RWPE2 (cell line): ENCODE data around the gene DMD.

Experiments used
- ATAC-seq: fragments of 200-7000 bp; cut with Tn5 transposase; 3 replicates; pipeline ENCODE4 v1.9.1; 2021; ENCODE audit warnings: low read depth
- DNase-seq: peaks from one replicate; pipeline ENCODE4 v3.0.0-alpha.2; 2020; ENCODE audit warnings: low spot score
- H3K27ac ChIP-seq: fragments of 450-650 bp; 2 replicates; pipeline ENCODE4 v1.5.1; 2017; ENCODE audit warnings: mild to moderate bottlenecking; ENCODE audit not compliant: poor library complexity, severe bottlenecking
- H3K27me3 ChIP-seq: fragments of 250-450 bp; sonication (Bioruptor Pico); 2 replicates; pipeline ENCODE4 v1.5.1; 2021; ENCODE audit warnings: mild to moderate bottlenecking, moderate library complexity; ENCODE audit not compliant: insufficient read depth, poor library complexity, severe bottlenecking
- H3K36me3 ChIP-seq: fragments of 250-450 bp; sonication (Bioruptor Pico); 2 replicates; pipeline ENCODE4 v1.5.1; 2020; ENCODE audit warnings: low read depth, mild to moderate bottlenecking, moderate library complexity
- H3K4me1 ChIP-seq: fragments of 250-450 bp; sonication (Bioruptor Pico); 2 replicates; pipeline ENCODE4 v1.5.1; 2021; ENCODE audit warnings: mild to moderate bottlenecking, moderate library complexity; ENCODE audit not compliant: insufficient read depth, poor library complexity, severe bottlenecking
- H3K4me3 ChIP-seq: fragments of 250-450 bp; sonication (Bioruptor Pico); 2 replicates; pipeline ENCODE4 v1.5.1; 2021; ENCODE audit warnings: mild to moderate bottlenecking, moderate library complexity; ENCODE audit not compliant: severe bottlenecking
- H3K9me3 ChIP-seq: fragments of 250-450 bp; sonication (Bioruptor Pico); 2 replicates; pipeline ENCODE4 v1.5.1; 2021; ENCODE audit warnings: mild to moderate bottlenecking, moderate library complexity; ENCODE audit not compliant: severe bottlenecking
- CTCF ChIP-seq: fragments of 450-650 bp; IDR thresholded peaks from one replicate; pipeline ENCODE4 v1.5.1; 2017; ENCODE audit warnings: mild to moderate bottlenecking, moderate library complexity; ENCODE audit not compliant: poor library complexity, severe bottlenecking

The DMD gene

GRCh38 chrX:31522760-31523159, 1688.6 kb downstream of the DMD start:
- TF ChIP-seq CTCF, result no peak

DNA sequence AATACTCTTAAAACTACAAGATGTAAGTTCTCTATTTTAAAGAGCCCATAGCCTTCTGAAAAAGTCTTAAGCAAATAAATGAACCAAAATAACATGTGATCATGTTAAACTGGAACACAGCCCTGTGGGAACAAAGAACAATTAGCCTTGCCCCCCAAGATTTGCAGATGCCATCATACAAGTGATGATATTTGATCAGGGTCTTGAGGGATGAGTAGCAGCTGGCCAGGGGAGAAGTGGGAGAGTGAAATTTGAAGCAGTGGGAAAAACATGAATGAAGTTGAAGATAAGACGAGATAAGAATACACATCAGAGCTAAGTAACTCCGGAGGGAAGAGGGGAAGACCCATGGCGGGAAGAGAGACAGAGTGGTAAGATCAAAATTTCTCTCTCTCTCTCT, 1689.4 kb downstream of the DMD start:
- no peak overlapping the region for H3K4me3 ChIP-seq
- H3K27ac ChIP-seq, result no peak overlapping the region
- no peak for TF ChIP-seq CTCF
- ATAC-seq, result no peak
- DNase-seq, result no peak
- no peaks in the 10 kb centered on the region for H3K27me3 ChIP-seq
- no peaks in the 10 kb centered on the region for H3K4me1 ChIP-seq
- H3K9me3 ChIP-seq, result no peaks in the 10 kb centered on the region
- no peaks in the 10 kb centered on the region for H3K36me3 ChIP-seq

More at GRCh38 chrX:31522760-31523159, 1688.6 kb downstream of the DMD start:
- no peaks in the 10 kb centered on the region for H3K9me3 ChIP-seq
- ATAC-seq (no peak), DNase-seq (no peak)
- H3K27ac ChIP-seq, result no peak overlapping the region
- no peaks in the 10 kb centered on the region for H3K27me3 ChIP-seq
- no peaks in the 10 kb centered on the region for H3K36me3 ChIP-seq
- no peaks in the 10 kb centered on the region for H3K4me1 ChIP-seq
- H3K4me3 ChIP-seq, result no peak overlapping the region

DNA sequence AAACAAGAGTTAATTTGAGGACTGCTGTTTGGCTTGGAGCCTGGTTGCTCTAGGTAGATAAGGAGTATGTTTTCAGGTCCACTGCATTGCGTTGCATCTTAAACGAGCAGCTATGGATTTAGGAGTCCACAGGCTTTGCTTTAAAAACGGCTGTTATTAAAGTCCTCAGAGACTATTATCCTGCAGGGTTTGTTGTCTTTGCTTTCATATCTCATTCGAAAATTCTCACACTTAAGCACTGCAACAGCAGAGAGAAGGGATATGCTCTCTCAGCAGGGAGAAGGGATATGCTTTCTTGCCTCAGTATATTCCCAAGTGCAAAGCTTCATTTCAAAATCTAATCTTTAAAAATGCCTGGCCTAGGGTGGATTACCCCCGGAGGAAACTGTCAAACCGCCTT, 1694.8 kb downstream of the DMD start:
- no peak overlapping the region for H3K27ac ChIP-seq
- H3K4me1 ChIP-seq, result no peaks in the 10 kb centered on the region
- H3K27me3 ChIP-seq, result no peaks in the 10 kb centered on the region
- no peaks in the 10 kb centered on the region for H3K36me3 ChIP-seq
- no peaks in the 10 kb centered on the region for H3K9me3 ChIP-seq
- ATAC-seq, result no peak
- no peak overlapping the region for H3K4me3 ChIP-seq
- no peak for DNase-seq
- TF ChIP-seq CTCF, result no peak

GRCh38 chrX:31508338-31508737, 1703.0 kb downstream of the DMD start:
- no peak for TF ChIP-seq CTCF
- Histone ChIP-seq H3K4me1 (no peaks in the 10 kb centered on the region), H3K4me3 (no peak overlapping the region), H3K27ac (no peak overlapping the region), H3K9me3 (no peaks in the 10 kb centered on the region), H3K27me3 (no peaks in the 10 kb centered on the region), H3K36me3 (no peaks in the 10 kb centered on the region)
- DNase-seq (no peak), ATAC-seq (no peak)

DNA sequence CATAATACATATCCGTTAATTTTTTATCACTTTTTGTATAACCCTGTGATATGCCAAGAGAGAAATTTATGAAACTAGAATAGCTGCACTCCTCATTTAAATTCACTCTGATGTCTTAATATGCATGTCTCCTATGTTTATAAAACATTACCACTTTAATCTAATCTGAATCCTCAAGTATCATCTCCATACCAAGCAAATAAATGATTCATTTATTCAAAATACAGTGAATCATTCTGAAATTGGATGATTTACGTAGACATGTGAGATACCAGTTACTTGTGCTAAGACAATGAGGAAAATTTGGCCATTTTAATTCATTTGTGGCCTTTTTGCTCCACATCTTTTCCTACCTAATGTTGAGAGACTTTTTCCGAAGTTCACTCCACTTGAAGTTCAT, 1704.4 kb downstream of the DMD start:
- Histone ChIP-seq H3K27me3 (no peaks in the 10 kb centered on the region), H3K4me1 (no peaks in the 10 kb centered on the region), H3K36me3 (no peaks in the 10 kb centered on the region), H3K27ac (no peak overlapping the region), H3K4me3 (no peak overlapping the region), H3K9me3 (no peaks in the 10 kb centered on the region)
- no peak for ATAC-seq
- DNase-seq, result no peak
- TF ChIP-seq CTCF, result no peak
